Measurements from ENCODE around the gene CORIN. TPM values are rescaled to one million over a fixed set of nuclear protein-coding genes. Genes with fewer than 3 reads are reported as not detected.

The CORIN gene
- total and polyA plus RNA-seq, 2 donors (not counting 3 experiments of a cell fraction or from before 2014, with no cell fraction given) = 0.07 to 0.40 TPM

DNA sequence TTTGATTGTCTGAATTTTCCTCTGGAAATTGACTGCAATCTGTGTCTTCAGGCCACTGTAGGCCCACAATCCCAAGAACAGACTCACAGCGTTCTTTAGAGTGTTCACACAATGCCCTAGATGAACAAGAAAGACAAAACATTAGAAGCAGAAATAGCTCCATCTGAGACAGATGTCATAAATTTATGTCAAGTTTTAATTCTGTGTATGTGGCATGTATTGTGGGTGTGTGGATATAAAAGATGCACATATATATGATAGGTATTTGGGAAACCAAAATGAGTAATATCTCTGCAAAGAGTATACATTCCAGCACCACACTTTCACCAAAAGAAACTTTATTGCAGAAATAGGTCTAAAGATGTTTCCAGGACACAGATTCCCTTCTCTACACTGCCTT lies 176.1 kb downstream of the CORIN start:
- intact Hi-C loops (cut with micrococcal nuclease) = no loop called here
- CTCF ChIA-PET = interaction anchor here (0.6 to 1.2 kb wide), 3 partner anchors 11 to 272 kb away, joined by 3 to 4 read pairs (median 3); no protein-coding TSS in a partner anchor
- no peak overlapping the region for H3K27ac ChIP-seq (ENCODE audit: insufficient read depth, low read depth, low read length)
- TF ChIP-seq MYC (IDR thresholded peaks at IDR 0.05; ENCODE audit: low read depth, low read length) (no peak), JUN (IDR thresholded peaks at IDR 0.05; ENCODE audit: borderline replicate concordance, insufficient read depth, insufficient read length, low read depth) (no peak), EZH2 (IDR thresholded peaks at IDR 0.05; ENCODE audit: borderline replicate concordance, low read depth, low read length, severe bottlenecking) (no peak), POLR2AphosphoS5 (IDR thresholded peaks at IDR 0.05; ENCODE audit: insufficient read depth, low read depth, low read length) (no peak), GATA2 (IDR thresholded peaks at IDR 0.05; ENCODE audit: insufficient read depth, insufficient read length, low read depth, low read length) (no peak), POLR2A (IDR thresholded peaks at IDR 0.05; ENCODE audit: low read depth, low read length) (no peak), FOS (IDR thresholded peaks at IDR 0.05; ENCODE audit: borderline replicate concordance, insufficient read depth, low read length) (no peak)
- TF ChIP-seq, protein P1, sequence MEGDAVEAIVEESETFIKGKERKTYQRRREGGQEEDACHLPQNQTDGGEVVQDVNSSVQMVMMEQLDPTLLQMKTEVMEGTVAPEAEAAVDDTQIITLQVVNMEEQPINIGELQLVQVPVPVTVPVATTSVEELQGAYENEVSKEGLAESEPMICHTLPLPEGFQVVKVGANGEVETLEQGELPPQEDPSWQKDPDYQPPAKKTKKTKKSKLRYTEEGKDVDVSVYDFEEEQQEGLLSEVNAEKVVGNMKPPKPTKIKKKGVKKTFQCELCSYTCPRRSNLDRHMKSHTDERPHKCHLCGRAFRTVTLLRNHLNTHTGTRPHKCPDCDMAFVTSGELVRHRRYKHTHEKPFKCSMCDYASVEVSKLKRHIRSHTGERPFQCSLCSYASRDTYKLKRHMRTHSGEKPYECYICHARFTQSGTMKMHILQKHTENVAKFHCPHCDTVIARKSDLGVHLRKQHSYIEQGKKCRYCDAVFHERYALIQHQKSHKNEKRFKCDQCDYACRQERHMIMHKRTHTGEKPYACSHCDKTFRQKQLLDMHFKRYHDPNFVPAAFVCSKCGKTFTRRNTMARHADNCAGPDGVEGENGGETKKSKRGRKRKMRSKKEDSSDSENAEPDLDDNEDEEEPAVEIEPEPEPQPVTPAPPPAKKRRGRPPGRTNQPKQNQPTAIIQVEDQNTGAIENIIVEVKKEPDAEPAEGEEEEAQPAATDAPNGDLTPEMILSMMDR (IDR thresholded peaks at IDR 0.05; ENCODE audit: extremely low read depth in 1 of 2, insufficient read depth in 1 of 2, low read depth in 1 of 2, low read length in 2 of 2) = no peak
- TF ChIP-seq, protein P2, sequence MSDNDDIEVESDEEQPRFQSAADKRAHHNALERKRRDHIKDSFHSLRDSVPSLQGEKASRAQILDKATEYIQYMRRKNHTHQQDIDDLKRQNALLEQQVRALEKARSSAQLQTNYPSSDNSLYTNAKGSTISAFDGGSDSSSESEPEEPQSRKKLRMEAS (IDR thresholded peaks at IDR 0.05; ENCODE audit: insufficient read depth, insufficient read length) = no peak
- H3K4me3 ChIP-seq (replicated peaks in 1 of 3; ENCODE audit: insufficient read depth in 1 of 3, low read depth in 1 of 3, low read length in 3 of 3) = no peak overlapping the region
- no peak overlapping the region for H2AFZ ChIP-seq (ENCODE audit: low read depth, low read length)
- DNase-seq (ENCODE audit: low read depth, low spot score) = no peak
- FAIRE-seq = no peak
- no peaks in the 10 kb centered on the region for H3K4me1 ChIP-seq (ENCODE audit: control insufficient read depth, extremely low read depth, insufficient read depth, low read length)
- no peak overlapping the region for H3K9ac ChIP-seq (replicated peaks; ENCODE audit: extremely low read depth, insufficient read depth, low read length)
- no TSS peak for BruUV-seq (replicated peaks)
- peaks cover 6 to 7% of the 10 kb centered on the region in 2 experiments for H3K27me3 ChIP-seq (ENCODE audit: control insufficient read depth in 2 of 2, insufficient read depth in 2 of 2, low read length in 2 of 2)
- no peaks in the 10 kb centered on the region for H3K9me1 ChIP-seq (replicated peaks; ENCODE audit: control insufficient read depth, extremely low read depth, insufficient read depth, low read length)
- H3K4me2 ChIP-seq (ENCODE audit: insufficient read depth, low read length) = no peak overlapping the region
- dilution Hi-C loops (cut with MboI; ENCODE audit: extremely low pct_ligation_motif_present, low sequenced_read_pairs) = no loop called here
- H4K20me1 ChIP-seq (replicated peaks; ENCODE audit: control insufficient read depth, extremely low read depth, insufficient read depth, low read length) = no peaks in the 10 kb centered on the region
- H3K79me2 ChIP-seq (ENCODE audit: control insufficient read depth, insufficient read depth, low read length) = no peaks in the 10 kb centered on the region
- H3K36me3 ChIP-seq (ENCODE audit: control insufficient read depth in 2 of 2, extremely low read depth in 1 of 2, insufficient read depth in 2 of 2, low read length in 2 of 2) = no peaks in the 10 kb centered on the region
- POLR2A ChIA-PET = no interaction called here
- H3K9me3 ChIP-seq (replicated peaks; ENCODE audit: control insufficient read depth, insufficient read depth, low read length) = no peaks in the 10 kb centered on the region
